GM12801 (cell line): ENCODE measurements around the gene PRKCA.

Source experiments
- CTCF ChIP-seq: IDR thresholded peaks from one replicate; pipeline ENCODE4 v1.5.1; 2011; ENCODE audit warnings: control low read depth; ENCODE audit not compliant: insufficient read length; ENCODE audit errors: extremely low read depth

Gene PRKCA

GRCh38 chr17:66480802-66481201 is 178.4 kb downstream of the PRKCA start:
- TF ChIP-seq CTCF, result no peak

DNA sequence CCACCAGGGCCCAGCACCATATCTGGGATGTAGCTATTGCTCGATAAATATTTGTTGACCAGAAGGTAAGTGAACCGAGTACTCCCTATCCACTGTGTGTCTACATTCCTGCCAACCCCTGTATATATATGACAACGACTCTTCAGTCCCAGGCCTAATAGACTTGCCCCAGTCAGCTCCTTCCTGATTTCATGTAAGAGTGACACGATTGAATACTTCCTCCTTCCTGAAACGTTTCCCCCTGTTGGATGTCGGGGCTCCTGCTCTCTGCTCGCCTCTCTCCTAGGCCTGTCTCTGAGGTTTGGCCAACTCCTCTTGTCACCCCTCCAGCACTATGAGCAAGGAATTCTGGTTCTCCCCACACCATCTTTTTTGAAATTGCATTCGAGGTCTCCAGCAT is 178.9 kb downstream of the PRKCA start:
- TF ChIP-seq CTCF, result no peak

DNA sequence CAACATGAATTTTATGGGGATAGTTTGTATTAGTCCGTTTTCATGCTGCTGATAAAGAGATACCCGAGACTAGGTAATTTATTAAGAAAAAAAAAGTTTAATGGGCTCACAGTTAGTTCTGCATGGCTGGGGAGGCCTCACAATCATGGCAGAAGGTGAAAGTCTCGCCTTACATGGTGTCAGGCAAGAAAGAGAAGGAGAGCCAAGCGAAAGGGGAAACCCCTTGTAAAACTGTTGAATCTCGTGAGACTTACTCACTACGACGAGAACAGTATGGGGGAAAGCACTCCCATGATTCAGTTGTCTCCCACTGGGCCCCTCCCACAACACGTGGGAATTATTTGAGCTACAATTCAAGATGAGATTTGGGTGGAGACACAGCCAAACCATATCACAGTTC is 181.5 kb downstream of the PRKCA start:
- no peak for TF ChIP-seq CTCF

GRCh38 chr17:66485309-66485947 is 183.0 kb downstream of the PRKCA start:
- no peak for TF ChIP-seq CTCF

GRCh38 chr17:66487121-66487520 is 184.7 kb downstream of the PRKCA start:
- TF ChIP-seq CTCF, result no peak

- TF ChIP-seq CTCF, result no peak
Measured at GRCh38 chr17:66487981-66488468, 185.6 kb downstream of the PRKCA start.

DNA sequence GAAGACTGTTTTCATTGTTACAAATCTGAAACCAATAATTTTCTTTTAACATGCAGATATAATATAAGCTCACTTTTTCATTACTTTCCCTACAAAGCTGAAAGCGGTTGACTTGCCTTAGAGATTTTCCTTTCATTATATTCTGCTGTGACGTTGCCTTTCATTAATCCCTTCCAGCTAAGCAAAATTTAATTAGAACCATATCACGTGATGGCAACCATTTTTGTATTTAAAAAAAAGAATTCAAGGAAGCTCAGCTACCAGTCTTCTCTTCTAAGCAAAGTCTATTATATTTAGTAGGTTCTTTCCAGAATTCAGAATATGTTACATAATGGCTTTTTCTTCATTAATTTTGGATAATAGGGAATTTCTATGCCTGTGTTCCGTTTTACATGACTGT is 186.5 kb downstream of the PRKCA start:
- TF ChIP-seq CTCF, result no peak
